OCI-LY3 (cell line): ENCODE data around the gene EMILIN3.

Experiments used
- H2AFZ ChIP-seq: fragments of 200-600, 300-600 bp; shearing (Covaris generic); 2 replicates; pipeline ENCODE4 v1.6.0; 2014; ENCODE audit warnings: antibody characterized with exemption, low read depth, low read length
- H3K27ac ChIP-seq: fragments of 200-600, 300-600 bp; sonication (generic); 2 replicates; pipeline ENCODE4 v1.5.1; 2014; ENCODE audit warnings: mild to moderate bottlenecking, low read length, moderate library complexity, mixed read lengths
- H3K27me3 ChIP-seq: fragments of 200-600, 300-600 bp; sonication (generic); 2 replicates; pipeline ENCODE4 v1.6.1; 2014; ENCODE audit warnings: low read depth, low read length, mixed read lengths
- H3K36me3 ChIP-seq: fragments of 200-600, 300-600 bp; sonication (generic); replicated peaks from 2 replicates; pipeline ENCODE3; 2014; ENCODE audit warnings: low read depth, low read length, mixed read lengths
- H3K4me1 ChIP-seq: fragments of 300-600, 200-600 bp; sonication (generic); 2 replicates; pipeline ENCODE4 v1.6.1; 2014; ENCODE audit warnings: low read length, mixed read lengths
- H3K4me2 ChIP-seq: fragments of 200-600, 300-600 bp; sonication (generic); 2 replicates; pipeline ENCODE4 v1.6.1; 2014; ENCODE audit warnings: low read length, mixed read lengths
- H3K4me3 ChIP-seq: fragments of 300-600, 200-600 bp; sonication (generic); 2 replicates; pipeline ENCODE4 v1.5.1; 2014; ENCODE audit warnings: antibody characterized with exemption, mild to moderate bottlenecking, low read length, moderate library complexity
- H3K79me2 ChIP-seq: fragments of 300-600, 200-600 bp; shearing (Covaris generic); 2 replicates; pipeline ENCODE4 v1.6.1; 2014; ENCODE audit warnings: mild to moderate bottlenecking, low read length, mixed read lengths
- H3K9ac ChIP-seq: fragments of 300-600, 200-600 bp; shearing (Covaris generic); 2 replicates; pipeline ENCODE4 v1.6.0; 2014; ENCODE audit warnings: mild to moderate bottlenecking, low read length, moderate library complexity
- H3K9me3 ChIP-seq: fragments of 200-600, 300-600 bp; shearing (Covaris generic); 2 replicates; pipeline ENCODE4 v1.6.1; 2014; ENCODE audit warnings: low read length, mixed read lengths; ENCODE audit not compliant: insufficient read depth
- H4K20me1 ChIP-seq: fragments of 200-600, 300-600 bp; sonication (generic); 2 replicates; pipeline ENCODE4 v1.6.1; 2016; ENCODE audit warnings: low read length, mixed read lengths; ENCODE audit not compliant: insufficient read depth
- CTCF ChIP-seq: fragments of 200-600, 300-600 bp; sonication (generic); IDR thresholded peaks from 2 replicates; pipeline ENCODE4 v1.5.1; 2014; ENCODE audit warnings: antibody characterized with exemption, low read length, low read depth
- EZH2phosphoT487 ChIP-seq: fragments of 200-600 bp; shearing (Covaris generic); IDR thresholded peaks from 2 replicates; pipeline ENCODE4 v1.6.1; 2018; ENCODE audit warnings: antibody characterized with exemption, mixed run types, low read depth

The EMILIN3 gene

GRCh38 chr20:41367393-41367695 lies 726 bp upstream of the EMILIN3 start:
- H4K20me1 ChIP-seq, result no peaks in the 10 kb centered on the region
- peaks cover 15% of the 10 kb centered on the region for H3K4me1 ChIP-seq
- H2AFZ ChIP-seq, result no peak overlapping the region
- H3K4me2 ChIP-seq, result no peak overlapping the region
- H3K9ac ChIP-seq, result no peak overlapping the region
- H3K27ac ChIP-seq, result no peak overlapping the region
- no peaks in the 10 kb centered on the region for H3K9me3 ChIP-seq
- H3K36me3 ChIP-seq, result no peaks in the 10 kb centered on the region
- TF ChIP-seq EZH2phosphoT487, result no peak
- TF ChIP-seq CTCF, result no peak
- H3K4me3 ChIP-seq, result no peak overlapping the region
- H3K27me3 ChIP-seq, result 0 out of 2 replicates have a peak, but pooled peaks cover 3% of the 10 kb centered on the region
- no peaks in the 10 kb centered on the region for H3K79me2 ChIP-seq

GRCh38 chr20:41365777-41366545 lies 657 bp downstream of the EMILIN3 start:
- Histone ChIP-seq H4K20me1 (no peaks in the 10 kb centered on the region), H3K36me3 (no peaks in the 10 kb centered on the region), H3K4me1 (peaks cover 15% of the 10 kb centered on the region), H3K9me3 (no peaks in the 10 kb centered on the region), H3K9ac (no peak overlapping the region), H2AFZ (no peak overlapping the region), H3K27me3 (no peaks in the 10 kb centered on the region), H3K4me2 (no peak overlapping the region), H3K79me2 (no peaks in the 10 kb centered on the region), H3K4me3 (no peak overlapping the region), H3K27ac (no peak overlapping the region)
- TF ChIP-seq EZH2phosphoT487, result no peak
- TF ChIP-seq CTCF, result no peak

- Histone ChIP-seq H3K9me3 (no peaks in the 10 kb centered on the region), H4K20me1 (no peaks in the 10 kb centered on the region), H3K27me3 (no peaks in the 10 kb centered on the region), H3K4me2 (no peak overlapping the region), H3K4me3 (no peak overlapping the region), H3K4me1 (peaks cover 12% of the 10 kb centered on the region), H3K27ac (no peak overlapping the region), H3K36me3 (no peaks in the 10 kb centered on the region), H3K79me2 (no peaks in the 10 kb centered on the region), H2AFZ (no peak overlapping the region), H3K9ac (no peak overlapping the region)
- TF ChIP-seq EZH2phosphoT487 (no peak), CTCF (no peak)
Observed at GRCh38 chr20:41364967-41365765, 1.5 kb downstream of the EMILIN3 start.

GRCh38 chr20:41364236-41364855 lies 2.3 kb downstream of the EMILIN3 start:
- Histone ChIP-seq H3K4me2 (no peak overlapping the region), H2AFZ (no peak overlapping the region), H3K4me3 (no peak overlapping the region), H3K4me1 (peaks cover 4% of the 10 kb centered on the region), H3K9ac (no peak overlapping the region), H4K20me1 (no peaks in the 10 kb centered on the region), H3K27ac (no peak overlapping the region), H3K79me2 (no peaks in the 10 kb centered on the region), H3K27me3 (no peaks in the 10 kb centered on the region), H3K36me3 (no peaks in the 10 kb centered on the region), H3K9me3 (no peaks in the 10 kb centered on the region)
- TF ChIP-seq CTCF (no peak), EZH2phosphoT487 (no peak)
